CD4-positive, alpha-beta T cell (primary cell): ENCODE results near the gene UXS1. TPM values are rescaled to one million over a fixed set of nuclear protein-coding genes. Genes with fewer than 3 reads are reported as not detected.

Source experiments
- ATAC-seq: fragments of 200-7000 bp; cut with Tn5 transposase; one replicate; pipeline ENCODE4 v1.10.0; 2022; ENCODE audit warnings: mild to moderate bottlenecking; ENCODE audit not compliant: poor library complexity
- CTCF ChIA-PET: fragments of 350-600 bp; sonication (Branson Sonifier 250); formaldehyde crosslinking; loops from one replicate; lab custom pipeline; 2021; ENCODE audit warnings: antibody characterized with exemption, inconsistent platforms; lab: Charles Lee
- POLR2A ChIA-PET: fragments of 350-600 bp; sonication (Branson Sonifier 250); formaldehyde crosslinking; loops from one replicate; lab custom pipeline; 2021; ENCODE audit warnings: antibody characterized with exemption, inconsistent platforms; lab: Charles Lee
- DNase-seq, 14 experiments: peaks; one replicate each; pipeline ENCODE4 v3.0.0-alpha.2; 2013 to 2020; ENCODE audit warnings: mixed read lengths in 2 of 14
- H3K27ac ChIP-seq, 2 donors: one replicate each; pipeline versions ENCODE4 v1.5.1 to v1.7.0; 2013; ENCODE audit warnings: low read length in 2 of 2, low read depth in 1 of 2, mild to moderate bottlenecking in 1 of 2
- H3K27me3 ChIP-seq, 2 experiments: 1 replicate in 1 of 2; 2 replicates in 1 of 2; pipeline versions ENCODE4 v1.6.1 to v1.7.0; 2013; ENCODE audit warnings: low read length in 2 of 2, control low read depth in 1 of 2, mild to moderate bottlenecking in 1 of 2, moderate library complexity in 1 of 2; ENCODE audit not compliant: insufficient read depth in 2 of 2, control insufficient read depth in 1 of 2
- H3K36me3 ChIP-seq: one replicate; pipeline ENCODE4 v1.6.1; 2013; ENCODE audit warnings: low read length, control low read depth; ENCODE audit not compliant: insufficient read depth
- H3K4me1 ChIP-seq: one replicate; pipeline ENCODE4 v1.6.1; 2013; ENCODE audit warnings: low read length, control low read depth; ENCODE audit not compliant: insufficient read depth
- H3K4me3 ChIP-seq: one replicate; pipeline ENCODE4 v1.5.1; 2013; ENCODE audit warnings: mild to moderate bottlenecking, low read length, moderate library complexity
- H3K9me3 ChIP-seq, 2 experiments: 1 replicate in 1 of 2; 2 replicates in 1 of 2; pipeline versions ENCODE4 v1.6.1 to v1.7.0; 2013; ENCODE audit warnings: low read length in 2 of 2, mild to moderate bottlenecking in 2 of 2, control low read depth in 1 of 2, moderate library complexity in 1 of 2; ENCODE audit not compliant: control insufficient read depth in 1 of 2, insufficient read depth in 1 of 2
- H3K27ac Mint-ChIP-seq: one replicate; pipeline ENCODE4 v1.8.0; 2020; ENCODE audit warnings: mixed read lengths
- H3K27me3 Mint-ChIP-seq: one replicate; pipeline ENCODE4 v1.8.0; 2021; ENCODE audit warnings: mixed read lengths
- H3K36me3 Mint-ChIP-seq: one replicate; pipeline ENCODE4 v1.8.0; 2021; ENCODE audit warnings: low read depth, mixed read lengths
- H3K4me1 Mint-ChIP-seq: one replicate; pipeline ENCODE4 v1.8.0; 2021; ENCODE audit warnings: low read depth, mixed read lengths
- H3K4me3 Mint-ChIP-seq: one replicate; pipeline ENCODE4 v1.8.0; 2020; ENCODE audit warnings: mild to moderate bottlenecking, mixed read lengths
- H3K9me3 Mint-ChIP-seq: one replicate; pipeline ENCODE4 v1.8.0; 2020; ENCODE audit warnings: mixed read lengths
- intact Hi-C, 2 experiments: fragments of 100-400 bp; cut with DNase I in 1 of 2; cut with micrococcal nuclease in 1 of 2; formaldehyde crosslinking; loops; one replicate each; pipeline versions ENCODE4 v1.15.1 to v1.9.0; 2023 to 2025; cut with DNase I, micrococcal nuclease
- total RNA-seq, 174 experiments: library from RNA in 2 of 174; stranded (reverse) in 2 of 174; gene quantifications; one replicate each; pipeline ENCODE4 v1.2.3 and lab custom pipeline; 2021 to 2026
- TF ChIP-seq, protein P1 (sequence below): fragments of 200-600 bp; IDR thresholded peaks from one replicate; pipeline ENCODE4 v1.8.0; 2022; ENCODE audit warnings: antibody characterized with exemption, mild to moderate bottlenecking

The UXS1 gene
- total RNA-seq, 2 experiments from 2014 or later: 59.3 to 67.1 TPM

DNA sequence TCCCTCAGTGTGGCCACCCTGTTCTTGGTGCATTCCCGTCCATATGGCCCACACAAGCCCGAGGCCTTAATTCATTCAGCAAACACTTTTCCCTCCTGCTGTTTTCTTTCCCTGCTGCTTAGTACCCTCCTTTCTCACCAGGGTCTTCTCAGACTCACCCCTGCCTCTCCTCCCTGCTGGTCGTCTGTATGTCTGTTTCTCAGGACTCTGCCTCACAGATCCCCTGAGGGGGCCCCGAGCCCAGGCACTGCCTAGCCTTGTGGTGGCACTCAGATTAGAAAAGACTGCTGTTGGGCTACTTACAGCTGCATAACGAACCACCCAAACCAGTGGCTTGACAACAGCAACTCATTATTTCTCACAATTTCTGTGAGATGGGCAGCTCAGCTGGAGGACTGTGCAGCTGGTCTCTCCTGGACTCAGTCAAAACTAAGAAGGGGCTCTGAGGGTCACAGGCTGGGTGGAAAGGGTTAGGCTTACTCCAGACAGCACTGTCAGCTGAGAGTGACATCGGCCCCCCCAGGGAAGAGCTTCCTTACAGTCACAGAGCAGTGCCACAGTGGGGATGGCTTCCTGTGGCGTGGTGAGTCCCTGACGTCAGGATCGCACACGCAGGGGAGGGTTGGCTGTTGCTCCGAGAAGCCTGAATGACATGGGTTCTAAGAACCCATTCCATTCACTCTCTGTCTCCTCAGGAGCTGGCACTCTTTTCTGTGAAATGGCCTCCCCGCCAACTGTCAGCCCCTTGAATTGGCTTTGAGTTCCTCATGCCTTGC, 139.0 kb downstream of the UXS1 start:
- Mint-ChIP-seq H3K27ac (peak overlapping the region; percentile 27), H3K36me3 (no peaks in the 10 kb centered on the region), H3K27me3 (no peaks in the 10 kb centered on the region), H3K4me1 (peaks cover 75% of the 10 kb centered on the region), H3K4me3 (peak overlapping the region; percentile 4), H3K9me3 (no peaks in the 10 kb centered on the region)
- Histone ChIP-seq H3K4me3 (no peak overlapping the region), H3K27me3 (no peaks in the 10 kb centered on the region), H3K27ac (no peak overlapping the region), H3K36me3 (no peaks in the 10 kb centered on the region), H3K4me1 (peaks cover 72% of the 10 kb centered on the region), H3K9me3 (peaks cover 0 to 3% of the 10 kb centered on the region in 2 experiments)
- TF ChIP-seq, protein P1, sequence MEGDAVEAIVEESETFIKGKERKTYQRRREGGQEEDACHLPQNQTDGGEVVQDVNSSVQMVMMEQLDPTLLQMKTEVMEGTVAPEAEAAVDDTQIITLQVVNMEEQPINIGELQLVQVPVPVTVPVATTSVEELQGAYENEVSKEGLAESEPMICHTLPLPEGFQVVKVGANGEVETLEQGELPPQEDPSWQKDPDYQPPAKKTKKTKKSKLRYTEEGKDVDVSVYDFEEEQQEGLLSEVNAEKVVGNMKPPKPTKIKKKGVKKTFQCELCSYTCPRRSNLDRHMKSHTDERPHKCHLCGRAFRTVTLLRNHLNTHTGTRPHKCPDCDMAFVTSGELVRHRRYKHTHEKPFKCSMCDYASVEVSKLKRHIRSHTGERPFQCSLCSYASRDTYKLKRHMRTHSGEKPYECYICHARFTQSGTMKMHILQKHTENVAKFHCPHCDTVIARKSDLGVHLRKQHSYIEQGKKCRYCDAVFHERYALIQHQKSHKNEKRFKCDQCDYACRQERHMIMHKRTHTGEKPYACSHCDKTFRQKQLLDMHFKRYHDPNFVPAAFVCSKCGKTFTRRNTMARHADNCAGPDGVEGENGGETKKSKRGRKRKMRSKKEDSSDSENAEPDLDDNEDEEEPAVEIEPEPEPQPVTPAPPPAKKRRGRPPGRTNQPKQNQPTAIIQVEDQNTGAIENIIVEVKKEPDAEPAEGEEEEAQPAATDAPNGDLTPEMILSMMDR: no peak
- intact Hi-C loops: loop anchor here in 1 of 2 experiments (5.0 kb wide), 1 partner anchor 32 kb away; no protein-coding TSS in a partner anchor
- POLR2A ChIA-PET: interaction anchor here (0.7 to 1.1 kb wide), 3 partner anchors 23 to 244 kb away, joined by 3 read pairs; no protein-coding TSS in a partner anchor
- DNase-seq (peak in 6 of 14 experiments; percentile 14 to 66 (median 32)), ATAC-seq (peak; percentile 54)
- CTCF ChIA-PET: interaction anchor here (1.1 kb wide), 1 partner anchor 30 kb away, joined by 3 read pairs; no protein-coding TSS in a partner anchor

DNA sequence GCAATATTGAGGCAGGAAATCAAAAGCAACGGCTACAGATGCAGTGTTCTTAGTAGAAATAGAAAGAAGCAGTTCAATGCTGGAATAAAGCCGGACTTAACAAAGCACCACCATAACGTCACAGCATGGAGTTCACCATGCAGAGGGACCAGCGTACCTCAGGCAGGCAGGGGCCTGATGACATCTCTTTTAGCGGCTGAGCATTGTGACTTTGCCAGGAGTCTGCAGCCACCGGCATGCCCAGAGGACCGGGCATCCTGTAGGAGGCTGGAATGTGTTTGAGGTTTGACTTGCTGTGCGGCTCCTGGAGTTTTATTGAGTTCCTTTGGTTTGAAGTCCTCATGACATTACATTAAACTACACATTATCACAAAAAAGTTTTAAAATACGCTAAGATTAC, 139.8 kb downstream of the UXS1 start:
- Mint-ChIP-seq H3K4me1 (peaks cover 76% of the 10 kb centered on the region), H3K4me3 (no peak overlapping the region), H3K36me3 (no peaks in the 10 kb centered on the region), H3K27me3 (no peaks in the 10 kb centered on the region), H3K27ac (no peak overlapping the region), H3K9me3 (no peaks in the 10 kb centered on the region)
- TF ChIP-seq, protein P1: no peak
- Histone ChIP-seq H3K4me3 (no peak overlapping the region), H3K9me3 (peaks cover 0 to 3% of the 10 kb centered on the region in 2 experiments), H3K27ac (no peak overlapping the region), H3K27me3 (no peaks in the 10 kb centered on the region), H3K4me1 (peaks cover 66% of the 10 kb centered on the region), H3K36me3 (no peaks in the 10 kb centered on the region)
- ChIA-PET POLR2A (no interaction called here), CTCF (no interaction called here)
- DNase-seq (no peak), ATAC-seq (no peak)
- intact Hi-C loops: loop anchor here in 1 of 2 experiments (5.0 kb wide), 1 partner anchor 33 kb away; no protein-coding TSS in a partner anchor

DNA sequence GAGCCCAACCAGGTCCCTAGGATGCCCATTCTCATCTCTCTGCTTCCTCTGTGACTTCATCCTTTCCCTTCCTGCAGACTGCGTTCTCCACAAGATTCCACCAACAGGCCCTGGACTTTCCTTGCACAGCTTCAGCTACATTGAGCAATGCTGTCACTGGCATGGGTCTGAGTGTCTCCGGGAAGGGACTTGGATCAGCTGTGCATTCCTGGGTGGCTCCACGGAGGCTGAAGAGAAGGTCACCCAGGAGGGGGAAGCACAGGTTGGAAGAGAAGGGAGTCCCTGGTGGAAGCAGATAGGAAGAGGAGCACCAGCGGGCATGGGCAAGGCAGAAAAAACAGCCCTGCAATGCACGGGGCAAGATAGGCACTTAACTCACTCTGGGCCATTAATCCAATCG, 140.5 kb downstream of the UXS1 start:
- H3K4me1 Mint-ChIP-seq: peaks cover 76% of the 10 kb centered on the region
- intact Hi-C loops: loop anchor here in 1 of 2 experiments (5.0 kb wide), 1 partner anchor 34 kb away; no protein-coding TSS in a partner anchor
- POLR2A ChIA-PET: interaction anchor here (0.6 to 2.8 kb wide), 4 partner anchors 41 to 191 kb away, joined by 3 to 13 read pairs (median 3); no protein-coding TSS in a partner anchor
- CTCF ChIA-PET: no interaction called here
- H3K36me3 Mint-ChIP-seq: no peaks in the 10 kb centered on the region
- H3K9me3 Mint-ChIP-seq: no peaks in the 10 kb centered on the region
- H3K27ac Mint-ChIP-seq: peak overlapping the region; percentile 24
- peak overlapping the region; percentile 64 for H3K4me3 Mint-ChIP-seq
- H3K27ac ChIP-seq: no peak overlapping the region
- H3K4me3 ChIP-seq: no peak overlapping the region
- H3K9me3 ChIP-seq: peaks cover 0 to 3% of the 10 kb centered on the region in 2 experiments
- H3K27me3 ChIP-seq: no peaks in the 10 kb centered on the region
- H3K4me1 ChIP-seq: peaks cover 62% of the 10 kb centered on the region
- no peak for DNase-seq
- ATAC-seq: no peak
- TF ChIP-seq, protein P1: no peak
- H3K27me3 Mint-ChIP-seq: no peaks in the 10 kb centered on the region
- H3K36me3 ChIP-seq: no peaks in the 10 kb centered on the region
